Osteoblast (primary cell): ENCODE measurements around the gene PRKAR1B. TPM values are rescaled to one million over a fixed set of nuclear protein-coding genes. Genes with fewer than 3 reads are reported as not detected.
A peak's percentile ranks its signal among the peaks of the same experiment; 100 is the strongest.

Experiments
- DNase-seq: peaks from one replicate; pipeline ENCODE4 v3.0.0; 2011; ENCODE audit warnings: low spot score, mixed read lengths; ENCODE audit not compliant: insufficient read length; ENCODE audit errors: missing footprints
- H2AFZ ChIP-seq: 2 replicates; pipeline ENCODE4 v1.6.0; 2011; ENCODE audit warnings: mild to moderate bottlenecking, low read length
- H3K27ac ChIP-seq: 2 replicates; pipeline ENCODE4 v1.5.1; 2011; ENCODE audit warnings: mild to moderate bottlenecking, low read depth, low read length, moderate library complexity
- H3K27me3 ChIP-seq: 2 replicates; pipeline ENCODE4 v1.6.0; 2012; ENCODE audit warnings: mild to moderate bottlenecking, control low read depth, inconsistent platforms, low read length, moderate library complexity; ENCODE audit not compliant: insufficient read depth
- H3K36me3 ChIP-seq: 2 replicates; pipeline ENCODE4 v1.5.1; 2011; ENCODE audit warnings: mild to moderate bottlenecking, low read length, control low read depth, moderate library complexity; ENCODE audit not compliant: insufficient read depth
- H3K4me1 ChIP-seq: 2 replicates; pipeline ENCODE4 v1.5.1; 2011; ENCODE audit warnings: mild to moderate bottlenecking, low read length, control low read depth, moderate library complexity; ENCODE audit not compliant: insufficient read depth
- H3K4me2 ChIP-seq: 2 replicates; pipeline ENCODE4 v1.6.0; 2011; ENCODE audit warnings: mild to moderate bottlenecking, low read length; ENCODE audit not compliant: insufficient read depth
- H3K4me3 ChIP-seq: fragments of 200-600 bp; sonication (generic); 3 replicates; pipeline ENCODE4 v1.5.1; 2012; ENCODE audit warnings: mild to moderate bottlenecking, low read length, inconsistent platforms; ENCODE audit not compliant: insufficient read depth
- H3K79me2 ChIP-seq: 2 replicates; pipeline ENCODE4 v1.6.0; 2012; ENCODE audit warnings: mild to moderate bottlenecking, low read length, control low read depth, inconsistent platforms; ENCODE audit not compliant: insufficient read depth
- H3K9me3 ChIP-seq: 2 replicates; pipeline ENCODE4 v1.5.1; 2011; ENCODE audit warnings: low read depth, low read length, control low read depth
- H4K20me1 ChIP-seq: 2 replicates; pipeline ENCODE4 v1.6.0; 2012; ENCODE audit warnings: mild to moderate bottlenecking, low read length, control low read depth; ENCODE audit not compliant: insufficient read depth
- CTCF ChIP-seq: IDR thresholded peaks from 2 replicates; pipeline ENCODE4 v1.5.1; 2011; ENCODE audit warnings: mild to moderate bottlenecking, low read depth, low read length, moderate library complexity; ENCODE audit errors: extremely low read depth
- total RNA-seq: library from RNA; depleted of rRNA; stranded (reverse); fragments of >200 nt; gene quantifications from 2 replicates; pipeline ENCODE4 v1.2.3, GENCODE V29; 2012

PRKAR1B gene
- total RNA-seq, 1 donor, result 6.5 TPM

GRCh38 chr7:608361-608760, 118.7 kb downstream of the PRKAR1B start:
- H3K27ac ChIP-seq, result no peak overlapping the region
- H3K4me1 ChIP-seq, result peaks cover 6% of the 10 kb centered on the region
- H3K4me3 ChIP-seq, result no peak overlapping the region
- H3K27me3 ChIP-seq, result no peaks in the 10 kb centered on the region
- H3K4me2 ChIP-seq, result no peak overlapping the region
- H3K9me3 ChIP-seq, result no peaks in the 10 kb centered on the region
- no peak for DNase-seq
- H3K79me2 ChIP-seq, result no peaks in the 10 kb centered on the region
- H3K36me3 ChIP-seq, result no peaks in the 10 kb centered on the region
- TF ChIP-seq CTCF, result no peak
- H4K20me1 ChIP-seq, result no peaks in the 10 kb centered on the region
- H2AFZ ChIP-seq, result no peak overlapping the region

- TF ChIP-seq CTCF, result no peak
- H4K20me1 ChIP-seq, result no peaks in the 10 kb centered on the region
- no peak overlapping the region for H2AFZ ChIP-seq
- no peak for DNase-seq
- H3K27me3 ChIP-seq, result no peaks in the 10 kb centered on the region
- no peak overlapping the region for H3K4me2 ChIP-seq
- no peaks in the 10 kb centered on the region for H3K36me3 ChIP-seq
- H3K9me3 ChIP-seq, result no peaks in the 10 kb centered on the region
- H3K4me3 ChIP-seq, result no peak overlapping the region
- H3K27ac ChIP-seq, result no peak overlapping the region
- peaks cover 7% of the 10 kb centered on the region for H3K4me1 ChIP-seq
- no peaks in the 10 kb centered on the region for H3K79me2 ChIP-seq
These were observed 119.1 kb downstream of the PRKAR1B start for GRCh38 chr7:607938-608337.

- H3K4me1 ChIP-seq, result peaks cover 15% of the 10 kb centered on the region
- H3K27ac ChIP-seq, result no peak overlapping the region
- no peak for TF ChIP-seq CTCF
These were observed 121.2 kb downstream of the PRKAR1B start for GRCh38 chr7:605661-606450.

GRCh38 chr7:604884-605531, 122.1 kb downstream of the PRKAR1B start:
- H3K4me2 ChIP-seq, result no peak overlapping the region
- peak overlapping the region; percentile 83 for H3K27ac ChIP-seq
- peaks cover 16% of the 10 kb centered on the region for H3K4me1 ChIP-seq
- peak overlapping the region; percentile 57 for H2AFZ ChIP-seq
- no peak overlapping the region for H3K4me3 ChIP-seq
- DNase-seq, result no peak
- no peak for TF ChIP-seq CTCF
- H3K9me3 ChIP-seq, result no peaks in the 10 kb centered on the region
- H3K79me2 ChIP-seq, result no peaks in the 10 kb centered on the region
- H3K36me3 ChIP-seq, result no peaks in the 10 kb centered on the region
- H3K27me3 ChIP-seq, result no peaks in the 10 kb centered on the region
- no peaks in the 10 kb centered on the region for H4K20me1 ChIP-seq

More at GRCh38 chr7:605661-606450, 121.2 kb downstream of the PRKAR1B start:
- Histone ChIP-seq H2AFZ (no peak overlapping the region), H3K4me2 (no peak overlapping the region), H3K79me2 (no peaks in the 10 kb centered on the region), H3K36me3 (no peaks in the 10 kb centered on the region), H3K4me3 (no peak overlapping the region), H3K9me3 (no peaks in the 10 kb centered on the region), H3K27me3 (no peaks in the 10 kb centered on the region), H4K20me1 (no peaks in the 10 kb centered on the region)
- no peak for DNase-seq
